ENCODE results near the gene B9D1.

The B9D1 gene, protein sequence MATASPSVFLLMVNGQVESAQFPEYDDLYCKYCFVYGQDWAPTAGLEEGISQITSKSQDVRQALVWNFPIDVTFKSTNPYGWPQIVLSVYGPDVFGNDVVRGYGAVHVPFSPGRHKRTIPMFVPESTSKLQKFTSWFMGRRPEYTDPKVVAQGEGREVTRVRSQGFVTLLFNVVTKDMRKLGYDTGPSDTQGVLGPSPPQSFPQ

DNA sequence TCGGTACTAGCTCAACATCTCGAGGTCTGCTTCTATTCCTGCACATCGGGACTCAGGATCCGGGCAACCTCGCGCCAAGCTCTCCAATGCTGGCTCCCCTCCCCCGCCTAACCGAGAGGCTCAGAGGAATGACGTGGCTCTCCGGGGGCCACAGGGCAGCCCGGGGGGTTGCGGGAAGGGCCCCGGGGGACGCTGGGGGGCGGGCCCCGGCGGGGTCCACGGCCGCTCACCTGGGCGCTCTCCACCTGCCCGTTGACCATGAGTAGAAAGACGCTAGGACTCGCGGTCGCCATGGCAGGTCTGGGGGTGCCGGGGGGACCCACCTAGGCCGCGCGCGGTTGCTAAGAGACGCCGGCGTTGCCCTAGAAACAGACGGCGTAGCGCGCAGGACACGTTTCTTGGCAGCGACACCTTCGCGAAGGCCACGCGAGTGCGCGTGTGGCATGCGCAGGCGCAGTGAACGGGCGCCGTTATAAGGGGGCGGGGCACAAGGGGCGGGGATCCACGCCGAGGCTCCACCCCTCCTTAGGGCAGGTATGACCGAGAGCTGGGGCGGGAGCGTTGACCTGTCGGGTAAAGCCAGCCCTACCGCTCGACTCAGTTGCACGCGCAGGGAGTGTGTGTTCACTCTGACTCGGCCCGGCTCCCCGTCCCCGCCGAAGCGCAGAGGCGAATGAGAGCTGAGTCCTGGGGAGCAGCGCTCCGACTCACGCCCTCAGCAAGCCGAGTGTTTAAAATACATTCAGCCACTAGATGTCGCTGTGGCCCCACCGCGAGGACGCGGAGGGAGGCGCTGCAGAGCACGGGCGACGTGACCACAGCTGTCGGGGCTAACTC, at the start of gene B9D1:
Gene B9D1 (minus strand): TSS at position 447 of the 837 bp plus-strand sequence. CDS start 154 bp downstream, at position 293.
- Histone ChIP-seq H3K4me3 (ENCODE audit: low read depth in 1 of 2, low read length in 2 of 2) (peak within 1 kb of the TSS; percentile 67 to 82), H3K27ac (ENCODE audit: low read depth, low read length) (peak within 1 kb of the TSS; percentile 82), H3K36me3 (ENCODE audit: insufficient read depth, low read length) (peaks cover 2% of the 10 kb centered on the region)

DNA sequence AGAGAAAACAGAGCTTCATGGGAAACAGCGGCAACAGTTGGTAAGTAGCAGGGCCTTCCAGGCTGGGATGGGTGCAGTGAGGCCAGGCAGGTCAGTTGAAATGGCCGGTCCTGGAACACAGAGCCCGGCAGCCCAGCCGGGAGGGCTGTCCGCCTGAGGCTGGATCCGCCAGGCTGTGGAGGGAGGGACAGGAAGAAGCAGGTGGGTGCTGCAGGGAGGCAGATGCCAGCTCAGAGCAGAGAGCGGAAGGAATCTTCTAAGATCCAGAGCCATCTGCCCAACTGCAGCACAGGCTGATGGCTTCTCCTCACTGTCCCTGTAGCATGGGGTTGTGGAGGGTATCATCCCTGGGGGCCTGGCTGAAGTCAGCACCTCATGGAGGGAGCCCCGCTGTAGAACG, 49.1 kb upstream of the B9D1 start:
- H3K4me1 ChIP-seq (ENCODE audit: insufficient read depth, low read length): peaks cover 11% of the 10 kb centered on the region
- H3K27ac ChIP-seq (ENCODE audit: low read depth, low read length): no peak overlapping the region
- H3K36me3 ChIP-seq (ENCODE audit: insufficient read depth, low read length): no peaks in the 10 kb centered on the region
- H3K9ac ChIP-seq (ENCODE audit: low read length): no peak overlapping the region
- no peaks in the 10 kb centered on the region for H3K27me3 ChIP-seq (ENCODE audit: control insufficient read depth in 1 of 2, insufficient read depth in 2 of 2, low read length in 2 of 2)
- peak overlapping the region in 1 of 2 donors; percentile 61 for H3K4me3 ChIP-seq (ENCODE audit: low read depth in 1 of 2, low read length in 2 of 2)
- H3K9me3 ChIP-seq (ENCODE audit: low read length): no peaks in the 10 kb centered on the region

More for the DNA sequence above, at the start of gene B9D1:
- Histone ChIP-seq H3K9me3 (ENCODE audit: low read length) (no peaks in the 10 kb centered on the region), H3K9ac (ENCODE audit: low read length) (peak within 1 kb of the TSS; percentile 65), H3K4me1 (ENCODE audit: insufficient read depth, low read length) (peaks cover 14% of the 10 kb centered on the region), H3K27me3 (ENCODE audit: control insufficient read depth in 1 of 2, insufficient read depth in 2 of 2, low read length in 2 of 2) (no peaks in the 10 kb centered on the region)

DNA sequence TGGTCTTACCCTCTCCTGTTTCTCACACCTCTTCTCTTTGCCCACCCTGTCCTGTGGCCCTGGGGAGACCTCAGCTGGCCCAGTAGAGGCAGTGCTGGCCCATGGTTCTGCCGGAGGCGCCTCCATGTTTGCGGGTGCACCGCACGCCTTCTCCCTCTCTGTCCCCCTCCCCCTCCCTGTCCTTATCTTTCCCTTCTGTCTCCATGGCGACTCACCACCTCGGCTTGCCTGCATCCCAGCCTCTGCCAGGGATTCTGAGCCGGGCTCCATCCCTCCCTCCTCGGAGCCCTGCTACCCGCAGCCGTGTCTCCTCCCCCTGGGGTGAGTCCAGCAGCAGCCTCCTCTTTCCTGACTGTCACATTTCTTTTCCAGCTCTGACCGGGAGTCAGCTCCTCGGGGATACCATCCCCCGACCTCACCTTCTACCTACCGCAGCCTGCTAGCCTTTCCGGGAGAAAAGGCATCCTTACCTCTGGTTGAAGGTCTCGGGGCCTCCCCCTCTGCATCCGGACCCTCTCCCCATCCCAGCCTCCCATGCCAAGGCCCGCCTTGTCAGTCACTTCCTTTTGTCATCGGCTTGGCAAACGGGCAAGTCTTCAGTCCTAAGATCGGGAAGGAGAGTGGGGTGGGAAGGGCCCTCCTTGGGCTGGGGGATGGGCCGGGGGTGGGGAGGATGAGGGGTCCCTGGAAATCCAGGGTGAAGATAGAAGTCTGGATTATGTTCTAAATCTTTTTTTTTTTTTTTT, 48.5 kb upstream of the B9D1 start, which contains the start of gene RNF112:
Gene RNF112 (plus strand): TSS at position 358 of the 746 bp plus-strand sequence. CDS start 177 bp downstream, at position 535.
- peak within 1 kb of the TSS; percentile 34 to 61 for H3K4me3 ChIP-seq (ENCODE audit: low read depth in 1 of 2, low read length in 2 of 2)
- H3K36me3 ChIP-seq (ENCODE audit: insufficient read depth, low read length): no peaks in the 10 kb centered on the region
- no peaks in the 10 kb centered on the region for H3K27me3 ChIP-seq (ENCODE audit: control insufficient read depth in 1 of 2, insufficient read depth in 2 of 2, low read length in 2 of 2)
- no peaks in the 10 kb centered on the region for H3K9me3 ChIP-seq (ENCODE audit: low read length)
- peak within 1 kb of the TSS; percentile 27 for H3K9ac ChIP-seq (ENCODE audit: low read length)
- H3K27ac ChIP-seq (ENCODE audit: low read depth, low read length): peak within 1 kb of the TSS; percentile 41
- H3K4me1 ChIP-seq (ENCODE audit: insufficient read depth, low read length): peaks cover 11% of the 10 kb centered on the region

DNA sequence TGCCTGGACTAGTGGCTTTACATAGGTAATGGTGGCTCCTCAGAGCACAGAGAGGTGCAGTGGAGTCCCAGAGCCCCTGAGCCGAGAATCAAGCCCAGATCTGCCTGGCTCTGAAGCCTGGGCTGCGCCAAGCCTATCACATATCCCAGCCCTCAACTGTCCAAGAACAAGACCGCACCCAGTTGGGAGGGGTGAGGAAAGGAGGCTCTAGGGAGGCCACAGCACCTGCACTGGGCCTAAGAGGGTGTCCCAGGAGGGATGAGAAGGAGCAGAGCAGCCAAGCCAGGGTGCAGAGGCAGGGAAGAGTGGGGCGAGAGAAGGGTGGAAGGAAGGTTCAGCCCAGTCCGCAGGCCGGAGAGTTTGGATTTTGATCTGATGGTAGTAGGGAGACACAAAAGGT, 47.6 kb upstream of the B9D1 start:
- H3K9me3 ChIP-seq (ENCODE audit: low read length): no peaks in the 10 kb centered on the region
- H3K27ac ChIP-seq (ENCODE audit: low read depth, low read length): no peak overlapping the region
- H3K4me3 ChIP-seq (ENCODE audit: low read depth in 1 of 2, low read length in 2 of 2): no peak overlapping the region
- no peaks in the 10 kb centered on the region for H3K27me3 ChIP-seq (ENCODE audit: control insufficient read depth in 1 of 2, insufficient read depth in 2 of 2, low read length in 2 of 2)
- H3K36me3 ChIP-seq (ENCODE audit: insufficient read depth, low read length): no peaks in the 10 kb centered on the region
- peaks cover 11% of the 10 kb centered on the region for H3K4me1 ChIP-seq (ENCODE audit: insufficient read depth, low read length)
- no peak overlapping the region for H3K9ac ChIP-seq (ENCODE audit: low read length)

DNA sequence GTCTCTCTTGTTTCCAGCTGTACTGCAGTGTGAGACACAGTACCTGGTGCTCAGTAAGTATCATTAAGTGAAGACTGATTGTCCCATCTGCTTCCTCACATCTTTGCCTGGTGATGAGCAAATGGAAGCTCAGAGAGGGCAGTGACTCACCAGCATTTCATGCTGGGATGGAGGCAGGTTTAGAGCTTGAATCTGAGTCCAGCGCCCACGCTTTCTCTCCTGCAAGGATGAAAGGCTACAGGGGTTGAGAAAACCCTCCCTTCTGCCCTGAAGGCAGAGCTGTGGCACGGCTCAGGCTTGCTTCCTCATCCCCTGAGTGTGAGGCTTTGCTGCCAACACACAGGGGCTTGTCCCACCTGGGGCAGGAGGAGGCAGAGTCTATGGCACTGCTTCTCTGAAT, 47.0 kb upstream of the B9D1 start:
- Histone ChIP-seq H3K4me1 (ENCODE audit: insufficient read depth, low read length) (peaks cover 11% of the 10 kb centered on the region), H3K27ac (ENCODE audit: low read depth, low read length) (no peak overlapping the region), H3K36me3 (ENCODE audit: insufficient read depth, low read length) (no peaks in the 10 kb centered on the region), H3K27me3 (ENCODE audit: control insufficient read depth in 1 of 2, insufficient read depth in 2 of 2, low read length in 2 of 2) (no peaks in the 10 kb centered on the region), H3K9me3 (ENCODE audit: low read length) (no peaks in the 10 kb centered on the region), H3K9ac (ENCODE audit: low read length) (no peak overlapping the region), H3K4me3 (ENCODE audit: low read depth in 1 of 2, low read length in 2 of 2) (no peak overlapping the region)

DNA sequence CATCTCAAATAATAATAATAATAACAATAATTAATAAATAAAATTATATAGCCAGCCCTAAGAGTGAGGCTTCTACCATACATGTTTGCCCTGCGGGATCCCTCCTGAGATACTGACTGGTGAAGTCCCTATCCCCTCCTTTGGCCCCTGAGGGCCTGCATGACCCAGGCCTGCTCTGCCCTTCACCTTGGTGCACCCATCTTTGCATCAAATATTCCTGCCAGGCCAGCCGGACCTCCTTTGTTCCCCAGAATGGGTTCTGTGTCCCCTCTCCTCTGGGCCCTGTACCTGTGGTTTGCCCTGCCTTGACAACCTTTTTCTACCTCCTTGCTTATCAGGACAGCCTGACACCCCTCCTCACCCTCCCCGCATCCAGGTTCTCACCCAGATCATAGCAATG, 46.5 kb upstream of the B9D1 start:
- no peak overlapping the region for H3K4me3 ChIP-seq (ENCODE audit: low read depth in 1 of 2, low read length in 2 of 2)
- no peak overlapping the region for H3K9ac ChIP-seq (ENCODE audit: low read length)
- H3K36me3 ChIP-seq (ENCODE audit: insufficient read depth, low read length): no peaks in the 10 kb centered on the region
- peaks cover 11% of the 10 kb centered on the region for H3K4me1 ChIP-seq (ENCODE audit: insufficient read depth, low read length)
- no peaks in the 10 kb centered on the region for H3K27me3 ChIP-seq (ENCODE audit: control insufficient read depth in 1 of 2, insufficient read depth in 2 of 2, low read length in 2 of 2)
- H3K9me3 ChIP-seq (ENCODE audit: low read length): no peaks in the 10 kb centered on the region
- no peak overlapping the region for H3K27ac ChIP-seq (ENCODE audit: low read depth, low read length)

DNA sequence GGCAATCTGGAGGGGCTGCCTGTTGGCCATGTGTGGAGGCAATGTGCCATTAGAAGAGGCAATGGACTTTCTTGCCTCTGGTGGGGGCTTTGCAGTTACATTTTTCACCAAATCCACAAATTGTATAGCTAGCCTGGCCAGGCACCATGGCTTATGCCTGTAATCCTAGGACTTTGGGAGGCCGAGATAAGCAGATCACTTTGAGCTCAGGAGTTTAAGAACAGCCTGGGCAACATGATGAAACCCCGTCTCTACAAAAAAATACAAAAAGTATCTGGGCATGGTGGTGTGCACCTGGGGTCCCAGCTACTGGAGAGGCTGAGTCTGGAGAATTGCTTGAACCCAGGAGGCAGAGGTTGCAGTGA, 45.8 kb upstream of the B9D1 start:
- Histone ChIP-seq H3K4me3 (ENCODE audit: low read depth in 1 of 2, low read length in 2 of 2) (no peak overlapping the region), H3K4me1 (ENCODE audit: insufficient read depth, low read length) (peaks cover 11% of the 10 kb centered on the region), H3K27me3 (ENCODE audit: control insufficient read depth in 1 of 2, insufficient read depth in 2 of 2, low read length in 2 of 2) (no peaks in the 10 kb centered on the region), H3K27ac (ENCODE audit: low read depth, low read length) (no peak overlapping the region), H3K36me3 (ENCODE audit: insufficient read depth, low read length) (no peaks in the 10 kb centered on the region), H3K9me3 (ENCODE audit: low read length) (no peaks in the 10 kb centered on the region), H3K9ac (ENCODE audit: low read length) (no peak overlapping the region)

DNA sequence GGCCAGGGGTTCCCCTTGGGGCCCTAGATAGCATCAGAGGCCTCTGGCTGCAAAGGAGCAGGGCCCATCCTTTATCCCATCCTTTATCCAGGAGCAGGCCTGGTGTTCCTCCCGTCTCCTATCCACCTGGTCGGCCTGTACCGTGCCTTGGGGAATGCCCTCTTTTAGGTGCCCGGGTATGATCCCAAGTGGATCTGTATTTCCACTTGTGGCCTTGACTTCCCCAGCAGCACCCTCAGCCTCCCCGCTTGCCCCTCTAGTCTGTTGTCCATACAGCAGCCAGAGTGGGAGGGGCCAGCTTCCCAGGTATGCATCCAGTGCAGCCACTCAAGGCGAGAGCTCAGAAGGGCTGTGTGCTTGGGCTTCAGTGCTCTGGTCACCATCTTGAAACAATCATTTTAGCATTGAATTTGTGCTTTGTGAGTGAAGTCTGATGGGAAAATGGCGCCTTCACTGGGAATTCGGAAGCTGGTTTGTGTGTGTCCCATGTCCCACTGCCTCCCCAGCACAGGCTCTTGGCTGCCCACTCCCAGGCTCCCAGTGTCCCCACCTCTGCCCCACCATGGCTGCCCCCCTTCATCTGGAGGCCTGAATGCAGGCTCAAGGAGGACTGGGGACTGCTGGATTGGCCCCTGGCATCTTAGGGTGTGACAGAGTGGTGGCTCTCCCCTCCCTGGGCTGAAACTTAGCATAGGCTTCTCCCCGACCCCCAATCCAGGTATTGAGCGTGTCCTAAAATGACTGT, 45.2 kb upstream of the B9D1 start:
- Histone ChIP-seq H3K9me3 (ENCODE audit: low read length) (no peaks in the 10 kb centered on the region), H3K36me3 (ENCODE audit: insufficient read depth, low read length) (no peaks in the 10 kb centered on the region), H3K4me1 (ENCODE audit: insufficient read depth, low read length) (peaks cover 11% of the 10 kb centered on the region), H3K9ac (ENCODE audit: low read length) (no peak overlapping the region), H3K27me3 (ENCODE audit: control insufficient read depth in 1 of 2, insufficient read depth in 2 of 2, low read length in 2 of 2) (no peaks in the 10 kb centered on the region), H3K4me3 (ENCODE audit: low read depth in 1 of 2, low read length in 2 of 2) (no peak overlapping the region), H3K27ac (ENCODE audit: low read depth, low read length) (no peak overlapping the region)

DNA sequence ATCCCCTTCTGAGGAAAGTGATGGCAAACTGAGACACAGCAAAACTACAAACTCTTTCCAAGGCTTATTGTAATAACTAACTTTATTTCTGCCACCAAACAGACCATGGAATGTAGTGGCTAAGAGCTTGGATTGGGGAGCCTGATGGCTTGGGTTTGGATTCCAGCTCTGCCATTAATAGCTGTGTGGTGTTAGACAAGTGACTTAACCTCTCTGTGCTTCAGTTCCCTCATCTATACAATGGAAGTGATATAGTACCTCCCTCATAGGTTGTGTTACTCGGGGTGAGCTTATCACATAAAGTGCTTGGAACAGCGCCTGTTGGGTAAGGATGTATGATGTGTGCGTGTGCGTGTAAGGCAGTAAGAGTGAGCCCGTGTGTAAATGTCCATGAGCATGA, 42.6 kb upstream of the B9D1 start:
- no peaks in the 10 kb centered on the region for H3K27me3 ChIP-seq (ENCODE audit: control insufficient read depth in 1 of 2, insufficient read depth in 2 of 2, low read length in 2 of 2)
- H3K9me3 ChIP-seq (ENCODE audit: low read length): no peaks in the 10 kb centered on the region
- no peak overlapping the region for H3K27ac ChIP-seq (ENCODE audit: low read depth, low read length)
- H3K4me3 ChIP-seq (ENCODE audit: low read depth in 1 of 2, low read length in 2 of 2): no peak overlapping the region
- no peaks in the 10 kb centered on the region for H3K36me3 ChIP-seq (ENCODE audit: insufficient read depth, low read length)
- peaks cover 15% of the 10 kb centered on the region for H3K4me1 ChIP-seq (ENCODE audit: insufficient read depth, low read length)
- no peak overlapping the region for H3K9ac ChIP-seq (ENCODE audit: low read length)

DNA sequence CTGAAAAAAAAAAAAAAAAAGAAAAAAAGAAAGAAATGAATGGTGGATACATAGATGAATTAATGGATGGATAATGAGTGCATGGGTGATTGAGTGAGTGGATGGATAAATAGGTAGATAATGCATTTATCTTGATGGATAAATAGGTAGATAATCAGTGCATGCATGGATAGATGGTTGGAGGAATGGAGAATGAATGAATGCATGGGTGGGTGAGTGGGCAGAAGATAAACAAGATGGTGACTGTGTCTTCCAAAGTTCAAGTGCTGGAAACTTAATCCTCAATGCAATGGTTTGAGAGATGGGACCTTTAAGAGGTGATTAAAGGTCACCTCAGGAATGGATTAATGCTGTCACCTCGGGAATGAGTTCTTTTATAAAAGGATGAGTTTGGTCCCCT, 41.7 kb upstream of the B9D1 start:
- peaks cover 15% of the 10 kb centered on the region for H3K4me1 ChIP-seq (ENCODE audit: insufficient read depth, low read length)
- no peaks in the 10 kb centered on the region for H3K9me3 ChIP-seq (ENCODE audit: low read length)
- no peaks in the 10 kb centered on the region for H3K36me3 ChIP-seq (ENCODE audit: insufficient read depth, low read length)
- no peak overlapping the region for H3K9ac ChIP-seq (ENCODE audit: low read length)
- H3K27me3 ChIP-seq (ENCODE audit: control insufficient read depth in 1 of 2, insufficient read depth in 2 of 2, low read length in 2 of 2): no peaks in the 10 kb centered on the region
- H3K4me3 ChIP-seq (ENCODE audit: low read depth in 1 of 2, low read length in 2 of 2): no peak overlapping the region
- H3K27ac ChIP-seq (ENCODE audit: low read depth, low read length): no peak overlapping the region

DNA sequence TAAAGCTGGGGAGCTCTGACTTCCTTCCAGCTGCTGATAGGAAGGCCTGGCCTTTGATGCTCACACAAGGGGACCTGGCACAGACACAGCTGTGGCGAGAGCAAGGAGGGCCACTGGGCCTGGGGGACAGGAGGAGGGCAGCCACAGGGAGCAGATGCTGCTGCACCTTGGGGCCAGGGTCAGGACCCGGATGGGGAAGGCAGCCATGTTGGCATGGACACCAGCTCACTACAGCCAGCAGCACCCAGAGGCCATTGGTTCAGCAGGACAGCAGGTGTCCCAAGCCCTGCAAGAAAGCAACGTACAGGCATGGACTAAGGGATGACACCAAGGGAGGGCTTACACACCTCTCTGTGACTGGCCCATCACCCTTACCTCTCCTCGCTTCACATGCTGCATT, 40.5 kb upstream of the B9D1 start:
- peaks cover 23% of the 10 kb centered on the region for H3K4me1 ChIP-seq (ENCODE audit: insufficient read depth, low read length)
- no peaks in the 10 kb centered on the region for H3K36me3 ChIP-seq (ENCODE audit: insufficient read depth, low read length)
- no peaks in the 10 kb centered on the region for H3K9me3 ChIP-seq (ENCODE audit: low read length)
- H3K4me3 ChIP-seq (ENCODE audit: low read depth in 1 of 2, low read length in 2 of 2): no peak overlapping the region
- no peak overlapping the region for H3K9ac ChIP-seq (ENCODE audit: low read length)
- H3K27me3 ChIP-seq (ENCODE audit: control insufficient read depth in 1 of 2, insufficient read depth in 2 of 2, low read length in 2 of 2): no peaks in the 10 kb centered on the region
- no peak overlapping the region for H3K27ac ChIP-seq (ENCODE audit: low read depth, low read length)

Data from muscle layer of colon (tissue), 2 donors.